Spinal cord (tissue), 10 donors: Measurements from ENCODE around the gene MYO5B. TPM values are rescaled to one million over a fixed set of nuclear protein-coding genes. Genes with fewer than 3 reads are reported as not detected.

Experiments used
- DNase-seq, 6 donors: peaks; one replicate each; pipeline versions ENCODE4 v3.0.0 to v3.0.0-alpha.2; 2013 to 2015; ENCODE audit warnings: low spot score in 6 of 6, low read depth in 4 of 6
- H3K27ac ChIP-seq: one replicate; pipeline ENCODE4 v1.5.1; 2013; ENCODE audit warnings: low read depth, low read length, control low read depth
- H3K27me3 ChIP-seq: one replicate; pipeline ENCODE4 v1.6.1; 2013; ENCODE audit warnings: low read length; ENCODE audit not compliant: control insufficient read depth, insufficient read depth
- H3K36me3 ChIP-seq: one replicate; pipeline ENCODE4 v1.6.1; 2013; ENCODE audit warnings: low read length; ENCODE audit not compliant: control insufficient read depth, insufficient read depth
- H3K4me1 ChIP-seq: one replicate; pipeline ENCODE4 v1.6.1; 2013; ENCODE audit warnings: low read length; ENCODE audit not compliant: control insufficient read depth, insufficient read depth
- H3K4me3 ChIP-seq: one replicate; pipeline ENCODE4 v1.5.1; 2013; ENCODE audit warnings: low read depth, low read length, control low read depth
- H3K9me3 ChIP-seq: one replicate; pipeline ENCODE4 v1.6.1; 2013; ENCODE audit warnings: low read length; ENCODE audit not compliant: control insufficient read depth, insufficient read depth
- WGBS: methylation state at CpG from one replicate; pipeline ENCODE4 v1.1.5; 2013; ENCODE audit warnings: missing lambda C conversion rate; ENCODE audit not compliant: insufficient coverage; 5-methylcytosine and 5-hydroxymethylcytosine counted together
- polyA plus RNA-seq, 2 donors: library from polyadenylated mRNA; unstranded; fragments of 120-200 nt; gene quantifications; one replicate each; pipeline ENCODE4 v1.2.1, GENCODE V29; 2013; ENCODE audit not compliant: insufficient read length in 2 of 2
- total RNA-seq, 2 donors: library from RNA; depleted of rRNA in 1 of 2; stranded (reverse); fragments of 120-200 nt in 1 of 2; fragments of >200 nt in 1 of 2; gene quantifications; one replicate each; pipeline versions ENCODE4 v1.2.3 to v1.2.4, GENCODE V29; 2013 to 2014
- donor health status: healthy.

MYO5B gene
- total and polyA plus RNA-seq, 4 donors: 2.6 to 8.0 (median 4.5) TPM

DNA sequence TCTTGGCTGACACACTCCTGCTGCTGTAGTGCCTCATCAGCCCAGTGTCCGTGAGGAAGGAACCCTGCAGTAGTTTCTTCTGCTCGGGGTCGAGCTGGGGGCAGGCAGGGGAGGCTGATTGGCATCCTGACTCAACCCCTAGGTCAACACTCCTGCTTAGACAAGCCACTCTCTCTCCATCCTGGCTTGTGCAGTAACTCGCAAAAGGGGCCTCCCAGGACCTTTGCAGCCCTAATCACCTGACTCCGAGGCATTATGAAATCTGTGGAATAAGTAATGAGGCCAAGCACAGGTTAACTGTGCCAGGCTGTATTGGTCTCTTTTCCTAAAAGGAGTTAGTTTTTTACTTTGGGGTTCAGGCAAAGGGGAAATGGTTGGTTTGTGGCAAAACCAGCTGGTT lies 289.2 kb downstream of the MYO5B start:
- Histone ChIP-seq H3K4me1 (peaks cover 3% of the 10 kb centered on the region), H3K9me3 (no peaks in the 10 kb centered on the region), H3K27me3 (no peaks in the 10 kb centered on the region), H3K36me3 (no peaks in the 10 kb centered on the region), H3K27ac (no peak overlapping the region), H3K4me3 (no peak overlapping the region)
- no peak for DNase-seq
- WGBS: 50% methylated on average over 4 of the region's 5 CpGs

DNA sequence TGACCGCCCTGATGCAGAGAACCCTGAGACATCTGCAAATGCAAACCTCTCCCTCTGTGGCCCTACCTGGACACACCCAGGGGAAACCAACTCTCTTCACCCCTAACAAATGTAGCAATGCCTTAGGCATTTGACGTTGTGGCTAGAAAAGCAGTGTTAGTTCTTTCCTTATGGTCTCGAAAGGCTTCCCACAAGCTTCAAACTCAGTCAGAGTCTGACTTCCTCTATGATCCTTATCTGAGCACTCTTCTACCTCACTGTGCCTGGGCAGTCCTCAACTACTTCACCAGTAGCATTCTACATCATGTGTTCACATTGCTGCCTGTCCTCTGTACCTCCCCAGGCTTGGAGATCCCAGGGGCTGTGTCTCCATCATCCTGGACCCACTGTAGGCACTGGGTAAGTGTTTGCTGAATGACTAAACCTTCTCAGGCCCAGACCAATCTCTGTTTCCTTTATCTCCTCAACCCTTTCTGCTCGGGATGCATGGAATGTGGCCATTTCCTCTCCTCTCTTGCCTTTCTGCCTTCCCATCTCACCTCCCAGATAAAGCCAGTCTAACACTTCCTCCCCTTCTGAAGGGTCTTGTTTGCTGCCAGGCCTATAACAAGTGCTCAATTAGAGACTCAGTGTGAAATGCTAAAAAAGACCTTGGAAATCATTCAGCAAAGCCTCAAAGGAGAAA lies 289.9 kb downstream of the MYO5B start:
- peaks cover 3% of the 10 kb centered on the region for H3K4me1 ChIP-seq
- no peaks in the 10 kb centered on the region for H3K9me3 ChIP-seq
- 83% methylated on average over 4 of the region's 4 CpGs for WGBS
- H3K27ac ChIP-seq: no peak overlapping the region
- H3K36me3 ChIP-seq: no peaks in the 10 kb centered on the region
- no peak overlapping the region for H3K4me3 ChIP-seq
- no peak for DNase-seq
- H3K27me3 ChIP-seq: no peaks in the 10 kb centered on the region

DNA sequence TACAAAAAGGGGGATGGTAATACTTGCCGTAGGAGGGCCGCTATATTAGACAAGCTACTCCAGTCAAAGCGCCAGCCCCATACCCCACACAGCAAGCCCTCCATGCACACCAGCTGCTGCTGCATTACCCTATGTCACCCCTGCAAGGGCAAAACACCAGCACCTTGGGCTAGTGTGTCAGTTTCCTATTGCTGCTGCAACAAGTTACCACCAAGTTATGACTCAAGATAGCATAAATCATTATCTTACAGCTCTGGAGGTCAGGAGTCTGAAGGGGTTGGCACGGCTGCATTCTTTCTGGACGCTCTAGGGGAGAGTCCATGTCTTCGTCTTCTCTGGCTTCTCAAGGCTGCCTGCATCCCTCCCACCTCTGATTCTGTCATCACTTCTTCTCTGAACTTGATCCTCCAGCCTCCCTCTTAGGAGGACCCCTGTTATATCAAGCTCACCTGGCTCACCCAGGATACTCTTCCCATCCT lies 293.0 kb downstream of the MYO5B start:
- Histone ChIP-seq H3K27me3 (no peaks in the 10 kb centered on the region), H3K4me3 (no peak overlapping the region), H3K27ac (no peak overlapping the region), H3K4me1 (peaks cover 4% of the 10 kb centered on the region), H3K9me3 (no peaks in the 10 kb centered on the region), H3K36me3 (no peaks in the 10 kb centered on the region)
- no peak for DNase-seq
- WGBS: 93% methylated on average over 5 of the region's 6 CpGs

DNA sequence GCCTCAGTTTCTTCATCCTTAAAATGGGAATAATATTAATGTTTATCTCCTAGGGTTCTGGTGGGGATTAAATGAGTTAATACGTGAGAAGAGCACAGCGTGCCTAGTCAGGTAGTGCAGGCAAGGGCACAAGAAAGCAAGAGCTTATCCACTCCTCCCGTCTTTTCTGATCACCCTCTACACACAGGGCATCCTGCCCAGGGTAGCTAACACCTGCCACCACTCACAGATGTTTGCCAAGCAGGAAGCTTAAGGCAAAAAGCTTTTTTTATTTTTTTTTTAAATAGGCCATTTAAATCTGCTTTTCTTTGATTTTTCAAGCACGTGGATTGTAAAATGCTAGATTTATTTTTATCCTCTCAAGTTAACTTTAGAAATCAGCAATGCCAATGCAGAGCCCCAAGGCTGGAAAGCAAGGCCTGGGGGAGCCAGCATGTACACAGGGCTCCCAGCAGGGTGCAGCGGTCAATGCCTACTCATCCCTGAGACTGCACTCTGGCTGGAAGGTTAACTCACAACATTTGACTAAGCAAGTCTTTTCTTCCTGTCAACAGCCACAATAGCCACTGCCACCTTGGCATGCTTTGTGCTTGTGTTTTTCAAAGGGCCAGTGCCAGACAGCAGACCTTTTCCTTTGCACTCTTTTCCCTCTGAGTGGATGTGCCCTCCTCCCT lies 295.2 kb downstream of the MYO5B start:
- Histone ChIP-seq H3K36me3 (no peaks in the 10 kb centered on the region), H3K27ac (no peak overlapping the region), H3K4me3 (no peak overlapping the region), H3K27me3 (no peaks in the 10 kb centered on the region), H3K9me3 (no peaks in the 10 kb centered on the region), H3K4me1 (peaks cover 4% of the 10 kb centered on the region)
- 62% methylated on average over 4 of the region's 5 CpGs for WGBS
- peak in 1 of 6 donors; percentile 47 for DNase-seq

DNA sequence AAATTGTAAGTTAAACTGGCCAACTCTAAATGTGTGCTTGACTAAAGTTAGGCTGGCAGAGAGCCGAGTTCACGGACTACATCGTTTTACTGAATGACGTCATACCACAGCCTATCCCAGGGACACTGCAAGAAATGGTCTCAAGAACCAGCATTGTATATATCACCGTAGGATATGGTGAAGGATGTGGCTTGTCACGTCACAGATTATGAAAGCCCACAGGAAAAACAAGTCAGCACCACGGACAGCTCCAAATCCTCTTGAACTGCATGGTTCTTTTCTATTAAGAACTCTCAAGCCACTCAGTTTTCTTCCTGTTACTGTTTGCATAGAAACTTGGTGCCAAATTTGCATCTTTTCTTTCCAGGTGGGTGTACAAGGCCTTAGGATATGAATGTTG lies 296.5 kb downstream of the MYO5B start:
- H3K4me1 ChIP-seq: peaks cover 4% of the 10 kb centered on the region
- H3K4me3 ChIP-seq: no peak overlapping the region
- H3K27ac ChIP-seq: no peak overlapping the region
- DNase-seq: peak in 5 of 6 donors; percentile 17 to 81 (median 52)
- no CpG with 5 or more reads among the region's 7 CpGs for WGBS
- no peaks in the 10 kb centered on the region for H3K27me3 ChIP-seq
- no peaks in the 10 kb centered on the region for H3K36me3 ChIP-seq
- H3K9me3 ChIP-seq: no peaks in the 10 kb centered on the region

DNA sequence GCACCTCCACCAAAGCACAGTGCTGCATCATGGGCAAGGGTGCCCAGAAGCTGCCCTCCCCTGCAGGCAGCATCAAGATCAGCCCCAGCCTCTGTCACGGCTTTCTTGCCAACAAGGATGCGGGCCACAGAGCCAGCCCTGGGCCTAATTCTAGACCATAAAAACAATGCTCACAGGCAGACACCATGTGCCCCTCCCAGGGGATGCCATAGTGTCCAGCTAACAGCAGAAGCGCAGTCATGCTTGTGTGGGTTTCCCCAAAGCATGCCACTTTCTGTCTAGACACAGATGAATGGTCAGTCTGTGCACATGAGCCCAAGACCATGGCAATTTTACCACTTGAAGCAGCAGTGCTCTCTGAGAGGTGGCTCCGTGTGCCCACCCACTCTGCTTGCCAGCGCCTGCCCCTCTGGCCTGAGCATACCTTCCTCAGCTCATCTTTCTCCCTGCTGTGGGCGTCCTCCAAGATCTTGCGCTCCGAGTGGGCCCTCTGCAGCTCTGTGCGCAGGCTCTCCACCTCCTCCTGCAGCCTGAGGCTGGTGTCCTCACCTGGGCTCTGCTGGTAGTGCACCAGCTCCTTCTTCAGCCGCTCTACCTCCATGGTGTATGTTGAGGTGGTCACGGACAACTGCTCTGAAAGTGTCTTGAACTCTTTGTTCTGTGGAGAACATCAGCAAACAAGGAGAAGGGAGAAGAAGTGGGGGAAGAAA lies 300.3 kb downstream of the MYO5B start:
- Histone ChIP-seq H3K9me3 (no peaks in the 10 kb centered on the region), H3K4me3 (no peak overlapping the region), H3K4me1 (no peaks in the 10 kb centered on the region), H3K27me3 (no peaks in the 10 kb centered on the region), H3K27ac (no peak overlapping the region), H3K36me3 (no peaks in the 10 kb centered on the region)
- WGBS: 94% methylated on average over 10 of the region's 11 CpGs
- no peak for DNase-seq

DNA sequence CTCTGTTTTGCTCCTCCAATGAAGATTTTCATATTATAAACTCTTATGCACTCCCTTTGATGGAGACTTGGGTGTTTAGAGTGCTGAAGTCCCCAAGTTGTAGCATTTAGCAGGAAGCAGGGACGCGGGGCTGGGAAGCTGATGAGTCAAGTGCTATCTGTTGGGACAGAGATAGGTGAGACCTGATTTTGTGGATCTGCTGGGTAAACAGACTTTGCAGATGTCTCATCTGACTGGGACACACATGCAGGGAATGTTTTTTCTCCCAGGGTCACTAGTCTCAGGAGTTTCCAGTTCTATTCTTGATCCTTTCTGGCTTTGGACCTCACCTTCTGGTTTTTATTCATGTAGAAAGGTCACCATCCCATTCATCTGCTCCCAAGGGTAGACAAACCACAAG lies 301.9 kb downstream of the MYO5B start:
- Histone ChIP-seq H3K9me3 (no peaks in the 10 kb centered on the region), H3K27me3 (no peaks in the 10 kb centered on the region), H3K27ac (no peak overlapping the region), H3K4me3 (no peak overlapping the region), H3K36me3 (no peaks in the 10 kb centered on the region), H3K4me1 (no peaks in the 10 kb centered on the region)
- no peak for DNase-seq
- WGBS: 100% methylated on average over 2 of the region's 2 CpGs

DNA sequence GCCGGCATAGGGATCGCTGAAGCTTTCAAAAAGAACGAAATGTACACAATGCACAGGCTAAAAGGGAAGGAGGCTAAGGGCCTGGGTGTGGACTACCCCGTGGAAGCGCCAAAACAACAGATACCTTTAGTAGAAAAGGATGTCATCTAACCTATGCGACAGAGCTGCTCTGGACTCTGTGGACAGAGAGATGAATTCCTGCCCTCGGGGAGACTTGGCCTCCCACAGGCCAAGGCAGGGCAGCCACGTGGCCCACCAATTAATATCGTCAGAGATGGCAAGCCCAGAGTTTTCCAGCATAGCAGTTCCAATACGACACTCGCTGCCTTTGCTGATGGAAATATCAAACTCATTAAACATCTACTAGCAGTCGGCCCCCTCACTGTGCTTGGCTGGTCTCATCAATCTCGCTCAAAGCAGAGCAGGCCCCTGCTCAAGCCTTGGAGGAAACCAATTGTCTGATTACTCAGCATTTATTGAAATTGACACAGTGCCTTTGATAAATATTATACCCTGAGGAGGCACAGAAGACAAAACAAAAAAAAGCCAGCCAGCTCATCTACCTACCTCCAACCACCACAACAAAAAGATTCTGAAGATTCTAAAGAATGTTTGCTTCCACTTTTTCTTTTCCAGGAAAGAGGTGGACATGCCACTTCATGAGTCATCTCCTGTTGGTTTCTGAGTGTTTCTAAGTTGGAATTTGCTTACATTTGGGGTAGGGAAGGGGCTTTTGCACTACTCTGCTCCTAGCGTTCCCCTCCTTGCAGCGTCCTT lies 302.6 kb downstream of the MYO5B start:
- 49% methylated on average over 13 of the region's 15 CpGs for WGBS
- H3K36me3 ChIP-seq: no peaks in the 10 kb centered on the region

DNA sequence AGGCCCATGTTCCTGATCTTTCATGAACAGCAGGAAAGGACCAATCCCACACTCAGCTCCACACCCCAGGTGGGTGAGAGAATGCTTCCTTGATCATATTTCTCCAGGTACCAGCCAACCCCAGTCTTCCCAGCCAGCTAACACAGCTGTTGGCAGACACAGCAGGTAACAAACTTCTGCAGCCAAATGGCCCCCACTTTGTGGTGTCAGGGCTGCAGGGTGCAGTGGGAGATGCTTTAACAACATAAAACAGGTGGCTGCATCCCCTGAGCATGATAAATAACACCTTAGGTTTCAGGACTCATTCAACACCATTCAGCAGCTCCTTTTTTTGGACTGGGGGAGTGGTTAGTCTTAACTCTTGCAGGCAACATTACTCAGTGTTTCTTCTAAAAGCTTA lies 304.9 kb downstream of the MYO5B start:
- Histone ChIP-seq H3K27ac (no peak overlapping the region), H3K4me3 (no peak overlapping the region), H3K36me3 (no peaks in the 10 kb centered on the region), H3K4me1 (no peaks in the 10 kb centered on the region), H3K9me3 (no peaks in the 10 kb centered on the region), H3K27me3 (no peaks in the 10 kb centered on the region)
- no peak for DNase-seq

More for the DNA sequence above, 302.6 kb downstream of the MYO5B start:
- no peaks in the 10 kb centered on the region for H3K9me3 ChIP-seq
- H3K4me3 ChIP-seq: no peak overlapping the region
- peak in 1 of 6 donors; percentile 66 for DNase-seq
- H3K27me3 ChIP-seq: no peaks in the 10 kb centered on the region
- no peak overlapping the region for H3K27ac ChIP-seq
- H3K4me1 ChIP-seq: no peaks in the 10 kb centered on the region
